NCI-H510A (cell line): ENCODE data around the gene TRO.

Source experiments
- DNase-seq: peaks from one replicate; lab custom pipeline; 2025; lab: John Stamatoyannopoulos, UW

Gene TRO

GRCh38 chrX:54950730-54951375 is 30.2 kb downstream of the TRO start:
- no peak for DNase-seq

GRCh38 chrX:54961750-54962149 is 41.1 kb downstream of the TRO start:
- DNase-seq: no peak

GRCh38 chrX:54964766-54965497 is 44.3 kb downstream of the TRO start:
- DNase-seq: no peak

GRCh38 chrX:54977387-54977786 is 56.8 kb downstream of the TRO start:
- no peak for DNase-seq

- no peak for DNase-seq
Observed at GRCh38 chrX:54978448-54978847, 57.8 kb downstream of the TRO start.

- DNase-seq: no peak
Observed at GRCh38 chrX:54979432-54979831, 58.8 kb downstream of the TRO start.

GRCh38 chrX:54980334-54980733 is 59.7 kb downstream of the TRO start:
- no peak for DNase-seq
